GM23248 (cell line): ENCODE data around the gene ESRRB. TPM values are rescaled to one million over a fixed set of nuclear protein-coding genes. Genes with fewer than 3 reads are reported as not detected.

Source experiments
- DNase-seq: peaks from one replicate; pipeline ENCODE4 v3.0.0-alpha.2; 2015
- H2AFZ ChIP-seq: fragments of 200-600 bp; sonication (generic); 2 replicates; pipeline ENCODE4 v1.6.1; 2016; ENCODE audit warnings: antibody characterized with exemption
- H3F3A ChIP-seq: fragments of 200-600 bp; sonication (generic); 2 replicates; pipeline ENCODE4 v1.6.1; 2016; ENCODE audit warnings: mild to moderate bottlenecking, antibody characterized with exemption, mixed run types; ENCODE audit not compliant: insufficient read depth
- H3K27ac ChIP-seq: fragments of 200-600 bp; sonication (generic); 2 replicates; pipeline ENCODE4 v1.5.1; 2016; ENCODE audit warnings: mild to moderate bottlenecking
- H3K27me3 ChIP-seq: fragments of 200-600 bp; sonication (generic); replicated peaks from 2 replicates; pipeline ENCODE4 v1.6.1; 2016; ENCODE audit warnings: mild to moderate bottlenecking; ENCODE audit not compliant: insufficient read depth
- H3K36me3 ChIP-seq: fragments of 200-600 bp; sonication (generic); 2 replicates; pipeline ENCODE4 v1.6.1; 2016; ENCODE audit warnings: low read depth, mild to moderate bottlenecking
- H3K4me1 ChIP-seq: fragments of 200-600 bp; sonication (generic); 2 replicates; pipeline ENCODE4 v1.6.1; 2016; ENCODE audit warnings: mild to moderate bottlenecking; ENCODE audit not compliant: insufficient read depth
- H3K4me2 ChIP-seq: fragments of 200-600 bp; sonication (generic); one replicate; pipeline ENCODE4 v1.6.1; 2016; ENCODE audit warnings: mild to moderate bottlenecking; ENCODE audit not compliant: unreplicated experiment
- H3K4me3 ChIP-seq: fragments of 200-600 bp; sonication (generic); 2 replicates; pipeline ENCODE4 v1.5.1; 2016; ENCODE audit warnings: mild to moderate bottlenecking
- H3K79me2 ChIP-seq: fragments of 200-600 bp; sonication (generic); 2 replicates; pipeline ENCODE4 v1.6.1; 2016; ENCODE audit warnings: mild to moderate bottlenecking; ENCODE audit not compliant: insufficient read depth
- H3K9ac ChIP-seq: fragments of 200-600 bp; sonication (generic); 2 replicates; pipeline ENCODE4 v1.6.1; 2016; ENCODE audit warnings: mild to moderate bottlenecking
- H3K9me2 ChIP-seq: fragments of 200-600 bp; sonication (generic); 2 replicates; pipeline ENCODE4 v1.6.1; 2016; ENCODE audit warnings: mixed run types, mild to moderate bottlenecking, moderate library complexity; ENCODE audit not compliant: insufficient read depth
- H3K9me3 ChIP-seq: fragments of 200-600 bp; sonication (generic); one replicate; pipeline ENCODE4 v1.6.1; 2017; ENCODE audit warnings: low read depth
- H4K20me1 ChIP-seq: fragments of 200-600 bp; sonication (generic); 2 replicates; pipeline ENCODE4 v1.6.0; 2016; ENCODE audit not compliant: insufficient read depth
- EZH2 ChIP-seq: fragments of 200-600 bp; sonication (generic); IDR thresholded peaks from 2 replicates; pipeline ENCODE4 v1.6.1; 2018; ENCODE audit warnings: antibody characterized with exemption, mild to moderate bottlenecking; ENCODE audit not compliant: insufficient read depth, poor library complexity, severe bottlenecking
- EZH2phosphoT487 ChIP-seq: fragments of 200-600 bp; sonication (generic); IDR thresholded peaks from 2 replicates; pipeline ENCODE4 v1.6.1; 2018; ENCODE audit warnings: antibody characterized with exemption, moderate library complexity, mild to moderate bottlenecking, low read depth; ENCODE audit not compliant: insufficient read depth
- WGBS, 2 experiments: methylation state at CpG; one replicate each; pipeline ENCODE4 v1.1.6; 2015 to 2017; ENCODE audit warnings: low lambda C conversion rate in 2 of 2, low coverage in 1 of 2; ENCODE audit errors: missing lambda C conversion rate in 2 of 2; 5-methylcytosine and 5-hydroxymethylcytosine counted together
- in situ Hi-C: fragments of 300-500 bp; cut with MboI; formaldehyde crosslinking; loops from 2 replicates; pipeline ENCODE4 v1.15.0; 2020
- polyA plus RNA-seq: library from polyadenylated mRNA; unstranded; fragments of >200 nt; fragmentation: Nextera tagmentation; extraction: Ambion mirVana; gene quantifications from 2 replicates; pipeline ENCODE4 v1.2.1, GENCODE V29; 2016
- total RNA-seq: library from RNA; depleted of rRNA; stranded (reverse); fragments of >200 nt; shearing (Covaris generic); gene quantifications from 2 replicates; pipeline ENCODE4 v1.2.3, GENCODE V29; 2014

The ESRRB gene
- total and polyA plus RNA-seq, 2 experiments from 2014 or later: not detected

- H3K36me3 ChIP-seq: no peaks in the 10 kb centered on the region
- in situ Hi-C loops: no loop called here
- no peaks in the 10 kb centered on the region for H3K9me2 ChIP-seq
- H3K9ac ChIP-seq: no peak overlapping the region
- H4K20me1 ChIP-seq: no peaks in the 10 kb centered on the region
- no peaks in the 10 kb centered on the region for H3K9me3 ChIP-seq
- H3F3A ChIP-seq: no peaks in the 10 kb centered on the region
- TF ChIP-seq EZH2phosphoT487 (no peak), EZH2 (no peak)
- H3K4me2 ChIP-seq: no peak overlapping the region
- H3K4me1 ChIP-seq: no peaks in the 10 kb centered on the region
- no peak overlapping the region for H3K27ac ChIP-seq
- H3K27me3 ChIP-seq: 0 out of 2 replicates have a peak, but pooled peaks cover 5% of the 10 kb centered on the region
- no peak overlapping the region for H2AFZ ChIP-seq
- no peaks in the 10 kb centered on the region for H3K79me2 ChIP-seq
- no peak overlapping the region for H3K4me3 ChIP-seq
- WGBS, 2 experiments: 26 to 29% methylated on average over 5 of the region's 5 CpGs
- DNase-seq: no peak
Measured at GRCh38 chr14:76484355-76484754, 108.4 kb downstream of the ESRRB start.

GRCh38 chr14:76486251-76486743 lies 110.4 kb downstream of the ESRRB start:
- Histone ChIP-seq H3K36me3 (no peaks in the 10 kb centered on the region), H3F3A (no peaks in the 10 kb centered on the region), H3K79me2 (no peaks in the 10 kb centered on the region), H3K27ac (no peak overlapping the region), H3K27me3 (0 out of 2 replicates have a peak, but pooled peaks cover 5% of the 10 kb centered on the region), H4K20me1 (no peaks in the 10 kb centered on the region), H3K4me1 (no peaks in the 10 kb centered on the region), H3K9me2 (no peaks in the 10 kb centered on the region), H3K9ac (no peak overlapping the region), H3K4me2 (no peak overlapping the region), H2AFZ (no peak overlapping the region), H3K4me3 (no peak overlapping the region), H3K9me3 (no peaks in the 10 kb centered on the region)
- DNase-seq: no peak
- in situ Hi-C loops: no loop called here
- no peak for TF ChIP-seq EZH2phosphoT487
- TF ChIP-seq EZH2: no peak
- WGBS, 2 experiments: 25 to 32% methylated on average over 7 of the region's 7 CpGs

DNA sequence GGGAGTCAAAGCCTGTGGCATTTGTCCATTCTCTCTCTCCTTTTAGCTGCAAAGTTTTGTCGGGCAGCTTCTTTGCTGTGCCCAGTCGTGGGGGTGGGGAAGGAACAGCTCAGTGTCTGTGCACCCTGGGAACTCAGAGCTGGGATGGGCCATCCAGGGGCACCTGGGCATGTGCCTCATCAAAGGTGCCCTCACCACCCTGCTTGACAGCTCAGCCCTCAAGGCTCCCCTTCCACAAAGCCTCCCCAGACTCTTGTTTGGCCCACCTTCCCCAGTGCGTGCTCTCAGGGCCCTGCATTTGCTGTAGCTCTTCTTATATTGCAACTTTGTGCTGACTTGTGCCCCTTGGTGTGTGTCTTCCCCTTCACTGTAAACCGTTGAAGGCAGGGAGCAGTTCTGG lies 112.6 kb downstream of the ESRRB start:
- no peak overlapping the region for H2AFZ ChIP-seq
- H3K4me1 ChIP-seq: no peaks in the 10 kb centered on the region
- H3K36me3 ChIP-seq: no peaks in the 10 kb centered on the region
- DNase-seq: no peak
- H3K9me3 ChIP-seq: no peaks in the 10 kb centered on the region
- H3K4me3 ChIP-seq: no peak overlapping the region
- whole genome bisulfite sequencing, 2 experiments: 21 to 39% methylated on average over 4 of the region's 4 CpGs
- in situ Hi-C loops: no loop called here
- H3K9ac ChIP-seq: no peak overlapping the region
- H4K20me1 ChIP-seq: no peaks in the 10 kb centered on the region
- TF ChIP-seq EZH2phosphoT487 (no peak), EZH2 (no peak)
- H3K79me2 ChIP-seq: no peaks in the 10 kb centered on the region
- H3K27me3 ChIP-seq: 0 out of 2 replicates have a peak, but pooled peaks cover 5% of the 10 kb centered on the region
- no peak overlapping the region for H3K27ac ChIP-seq
- H3F3A ChIP-seq: no peaks in the 10 kb centered on the region
- no peaks in the 10 kb centered on the region for H3K9me2 ChIP-seq
- no peak overlapping the region for H3K4me2 ChIP-seq

DNA sequence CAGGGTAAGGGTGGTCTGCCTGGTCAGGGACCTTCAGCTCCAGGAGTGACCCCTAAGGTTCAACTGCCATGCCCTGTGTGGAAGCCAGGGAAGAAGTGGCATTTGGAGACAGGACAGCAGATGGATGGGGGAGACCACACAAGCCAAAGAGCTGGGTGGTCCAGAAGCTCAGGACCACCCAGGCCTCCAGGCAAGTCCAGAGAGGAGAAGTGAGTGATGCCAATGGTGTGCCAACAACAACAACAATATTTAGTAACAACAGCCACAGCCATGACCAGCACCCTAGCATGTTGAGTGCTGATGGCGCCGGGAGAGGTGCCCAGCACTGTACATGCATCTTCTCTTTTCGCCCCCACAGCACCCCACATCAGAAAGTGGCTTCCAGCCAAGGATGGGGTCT lies 113.7 kb downstream of the ESRRB start:
- no peaks in the 10 kb centered on the region for H3K36me3 ChIP-seq
- H3K4me3 ChIP-seq: no peak overlapping the region
- H3K4me2 ChIP-seq: no peak overlapping the region
- in situ Hi-C loops: no loop called here
- no peaks in the 10 kb centered on the region for H3K9me2 ChIP-seq
- no peak overlapping the region for H3K27ac ChIP-seq
- no peaks in the 10 kb centered on the region for H3K79me2 ChIP-seq
- WGBS, 2 experiments: 51 to 69% methylated on average over 3 of the region's 3 CpGs
- H3K9me3 ChIP-seq: no peaks in the 10 kb centered on the region
- no peak overlapping the region for H2AFZ ChIP-seq
- H3K4me1 ChIP-seq: no peaks in the 10 kb centered on the region
- H4K20me1 ChIP-seq: no peaks in the 10 kb centered on the region
- TF ChIP-seq EZH2phosphoT487: no peak
- no peak for TF ChIP-seq EZH2
- no peak for DNase-seq
- no peaks in the 10 kb centered on the region for H3F3A ChIP-seq
- H3K27me3 ChIP-seq: 0 out of 2 replicates have a peak, but pooled peaks cover 5% of the 10 kb centered on the region
- no peak overlapping the region for H3K9ac ChIP-seq

DNA sequence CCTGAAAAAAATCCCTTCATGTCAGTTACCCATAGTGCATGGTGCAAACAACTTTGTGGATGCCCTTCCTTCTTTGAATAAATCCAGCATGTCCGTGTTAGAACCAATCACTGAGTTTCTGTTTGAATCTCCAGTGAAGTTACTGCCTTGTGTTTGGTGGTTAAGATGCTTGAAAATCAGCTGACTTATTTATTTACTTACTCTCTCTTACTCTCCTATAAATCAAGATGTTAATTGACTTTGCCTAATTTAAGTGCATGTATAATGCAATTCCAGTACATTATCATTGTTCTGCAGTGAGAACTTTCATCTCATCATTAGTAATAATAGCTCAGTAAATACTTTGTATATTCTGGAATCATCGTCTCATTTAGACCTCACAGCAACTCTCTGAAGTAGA lies 114.2 kb downstream of the ESRRB start:
- 18 to 36% methylated on average over 2 of the region's 2 CpGs for WGBS, 2 experiments
- Histone ChIP-seq H3K4me1 (no peaks in the 10 kb centered on the region), H3K79me2 (no peaks in the 10 kb centered on the region), H3K4me3 (no peak overlapping the region), H3K27me3 (0 out of 2 replicates have a peak, but pooled peaks cover 5% of the 10 kb centered on the region), H3K9me3 (no peaks in the 10 kb centered on the region), H4K20me1 (no peaks in the 10 kb centered on the region), H3K9me2 (no peaks in the 10 kb centered on the region), H3K9ac (no peak overlapping the region), H3K4me2 (no peak overlapping the region), H3F3A (no peaks in the 10 kb centered on the region), H2AFZ (no peak overlapping the region), H3K27ac (no peak overlapping the region), H3K36me3 (no peaks in the 10 kb centered on the region)
- no peak for DNase-seq
- TF ChIP-seq EZH2phosphoT487 (no peak), EZH2 (no peak)
- in situ Hi-C loops: no loop called here
